Measurements from ENCODE around the gene RGSL1.

RGSL1 gene

DNA sequence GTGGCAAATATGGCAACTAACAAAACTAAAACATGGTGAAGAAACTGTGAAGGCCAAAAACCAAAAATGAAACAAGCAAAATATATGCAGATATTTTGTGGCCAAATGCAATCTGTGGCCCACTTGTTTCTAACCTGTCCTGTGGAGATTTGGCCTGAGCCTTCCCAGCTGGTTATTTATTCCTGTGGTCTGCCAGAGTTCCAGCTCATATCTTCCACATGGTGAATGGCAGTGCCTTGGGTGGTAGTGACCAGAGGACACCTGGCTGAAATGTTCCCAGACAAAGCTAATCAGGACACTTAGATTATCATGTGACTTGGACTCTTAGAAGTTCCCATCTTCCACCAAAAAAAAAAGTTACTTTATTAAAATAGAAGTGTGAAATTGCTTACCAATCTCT is 99.4 kb downstream of the RGSL1 start:
- DNase-seq (ENCODE audit: low read depth in 2 of 2): no peak

DNA sequence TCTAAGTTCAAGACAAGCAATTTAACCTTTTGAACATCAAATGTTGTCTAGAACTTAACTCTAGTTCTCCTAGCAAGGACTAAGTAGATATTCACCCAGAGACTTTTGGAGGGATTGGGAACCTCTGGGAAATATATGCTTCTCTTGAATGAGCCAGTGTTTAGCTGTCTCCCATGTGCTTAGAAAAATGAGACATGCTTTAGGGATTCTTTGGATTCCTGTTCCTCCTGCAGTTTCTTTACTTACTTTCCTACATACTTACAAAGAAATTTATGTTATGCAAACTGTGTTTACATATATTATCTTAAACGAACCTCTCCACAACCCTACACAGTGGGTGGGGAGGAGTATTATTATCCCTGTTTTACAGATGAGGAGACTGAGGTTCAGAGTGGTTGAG is 99.9 kb downstream of the RGSL1 start:
- no peak for DNase-seq (ENCODE audit: low read depth in 2 of 2)

DNA sequence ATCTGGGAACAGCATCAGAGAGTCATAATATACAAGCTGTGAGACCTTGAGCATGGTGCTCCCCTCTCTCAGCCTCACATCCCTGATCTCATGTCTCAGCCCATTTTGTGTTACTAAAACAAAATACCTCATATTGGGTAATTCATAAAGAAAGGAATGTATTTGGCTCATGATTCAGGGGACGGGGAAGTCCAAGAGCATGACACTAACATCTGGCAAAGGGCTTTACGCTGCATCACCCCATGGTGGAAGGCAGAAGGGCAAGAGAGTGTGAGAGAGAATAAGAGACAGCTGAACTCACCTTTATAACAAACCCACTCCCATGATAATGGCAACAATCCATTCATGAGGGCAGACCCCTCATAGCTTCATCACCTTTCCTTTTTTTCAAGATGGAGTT is 102.6 kb downstream of the RGSL1 start:
- no peak for DNase-seq (ENCODE audit: low read depth in 2 of 2)

DNA sequence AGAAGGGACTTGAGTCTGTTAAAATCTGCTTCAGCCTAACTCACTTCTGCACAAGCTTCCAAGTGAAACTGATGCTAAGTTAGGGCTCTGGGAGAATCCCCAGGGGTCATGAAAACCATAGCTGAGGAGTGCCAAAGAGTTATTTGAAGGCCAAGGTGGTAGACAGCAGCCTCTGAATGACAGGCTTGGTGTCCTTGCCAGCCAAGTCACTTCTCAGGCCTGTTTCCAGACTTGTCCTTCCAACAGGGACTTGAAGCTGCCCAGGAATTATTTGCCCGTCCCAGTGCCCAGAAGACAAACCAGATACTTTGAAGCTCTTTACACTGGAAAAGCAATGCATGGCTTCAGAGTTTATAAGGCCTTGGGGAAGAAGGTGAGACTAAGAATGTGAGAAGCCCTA is 105.5 kb downstream of the RGSL1 start:
- DNase-seq (ENCODE audit: low read depth in 2 of 2): no peak

DNA sequence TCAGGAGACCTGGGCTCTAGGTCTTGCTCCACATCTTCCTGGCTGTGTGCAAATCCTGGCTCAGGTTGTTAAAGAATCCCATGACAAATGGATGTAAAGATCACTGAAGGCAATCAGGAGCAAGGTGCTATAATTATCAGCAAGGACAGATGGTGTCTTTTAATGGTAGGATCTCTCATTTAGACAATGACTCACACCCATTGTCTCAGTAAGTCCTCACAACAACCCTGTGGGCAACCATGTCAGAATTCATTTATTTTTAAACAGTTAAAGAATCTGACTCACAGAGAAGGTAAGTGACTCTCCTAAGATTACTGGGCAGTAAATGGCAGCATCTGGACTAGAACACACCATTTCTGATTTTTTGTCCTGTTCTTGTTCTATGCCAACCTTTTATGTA is 106.3 kb downstream of the RGSL1 start:
- DNase-seq (ENCODE audit: low read depth in 2 of 2): no peak

DNA sequence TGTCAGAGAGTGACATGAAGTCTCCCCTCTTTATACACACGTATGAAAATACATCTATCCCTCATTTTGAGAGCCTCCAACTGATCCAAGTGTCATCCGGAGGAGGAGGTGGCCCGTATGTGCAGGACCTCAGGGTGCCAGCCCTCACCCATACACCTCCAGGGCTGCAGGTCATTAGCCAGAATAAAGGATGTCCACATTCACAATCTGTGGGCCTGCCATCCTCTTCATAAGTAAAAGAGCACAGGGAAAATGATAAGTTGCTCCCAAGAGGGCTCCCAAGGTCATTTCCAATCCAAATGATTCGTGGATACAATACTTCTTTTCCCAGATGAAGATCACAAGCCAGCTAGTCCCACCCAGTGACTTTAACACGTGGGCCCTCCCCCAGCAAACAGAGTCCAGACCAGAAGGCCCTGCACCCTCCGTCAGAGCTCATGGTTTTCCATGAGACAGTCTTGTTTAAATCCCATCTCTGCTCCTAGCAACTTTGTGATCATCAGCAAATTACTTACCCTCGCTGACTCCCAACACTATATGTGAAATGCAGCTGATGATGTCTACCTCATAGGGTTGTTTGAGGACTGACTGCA is 110.5 kb downstream of the RGSL1 start:
- DNase-seq (ENCODE audit: low read depth in 2 of 2): no peak

DNA sequence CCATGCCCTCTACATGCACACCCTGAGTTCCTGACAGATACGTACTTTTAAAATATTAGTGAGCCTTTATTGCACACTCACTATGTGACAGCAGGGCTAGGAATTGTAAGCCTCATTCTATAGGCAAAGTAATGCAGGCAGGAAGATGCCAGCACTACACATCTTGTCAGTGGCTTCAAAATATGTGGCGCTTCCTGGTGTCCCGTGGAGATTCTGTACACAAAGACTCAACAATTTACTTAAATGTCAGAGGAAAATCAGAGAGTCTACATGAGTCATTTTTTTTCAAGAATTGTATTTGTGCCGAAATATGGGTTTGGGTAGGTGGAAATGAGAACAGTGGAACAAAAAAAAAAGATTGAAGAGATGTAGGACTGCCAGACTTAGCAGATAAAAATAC is 111.5 kb downstream of the RGSL1 start:
- DNase-seq (ENCODE audit: low read depth in 2 of 2): no peak

DNA sequence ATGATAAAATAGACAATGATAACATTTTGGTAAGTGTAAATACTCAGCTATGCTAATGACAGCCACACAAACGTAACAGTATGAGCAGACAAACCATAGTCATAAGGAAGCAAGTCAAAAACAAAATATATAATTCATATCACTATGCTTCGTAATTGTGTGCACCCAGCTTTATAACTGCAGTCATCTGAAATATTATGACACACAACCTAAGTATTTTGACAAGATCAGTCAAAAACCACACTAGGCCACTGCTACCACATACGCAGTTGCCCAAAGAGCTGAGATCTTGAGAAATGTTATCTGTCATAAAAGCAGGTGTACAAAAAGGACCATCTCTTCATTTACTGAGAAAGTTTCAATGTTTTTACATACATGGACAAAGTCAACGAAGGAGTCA is 113.1 kb downstream of the RGSL1 start:
- DNase-seq (ENCODE audit: low read depth in 2 of 2): no peak

DNA sequence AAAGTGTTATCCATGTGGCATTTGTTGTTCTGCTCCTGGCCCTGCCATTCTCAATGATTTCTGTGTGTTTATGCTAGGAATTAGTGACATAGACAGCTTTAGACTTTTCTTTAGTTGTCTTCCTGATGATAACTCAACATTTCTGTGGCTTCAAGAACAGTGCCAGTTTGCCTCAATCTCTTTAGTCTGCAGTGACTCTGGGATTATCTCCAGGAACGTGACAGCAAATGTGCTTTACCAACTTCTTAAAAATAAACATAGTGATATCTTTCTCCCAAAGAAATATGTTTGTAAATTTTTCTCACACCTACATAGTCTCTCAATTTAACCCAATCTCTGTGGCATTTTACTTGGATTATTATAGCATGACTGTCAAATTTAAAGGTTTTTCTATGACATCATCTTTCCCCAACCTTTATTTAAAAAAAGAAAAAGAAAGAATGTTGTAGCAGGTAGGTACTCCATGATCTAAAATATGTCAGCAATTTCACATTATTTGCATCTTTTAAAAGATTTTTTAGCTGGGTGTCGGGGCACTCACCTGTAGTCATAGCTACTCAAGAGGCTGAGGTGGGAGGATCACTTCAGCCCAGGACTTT is 114.6 kb downstream of the RGSL1 start:
- DNase-seq (ENCODE audit: low read depth in 2 of 2): no peak

DNA sequence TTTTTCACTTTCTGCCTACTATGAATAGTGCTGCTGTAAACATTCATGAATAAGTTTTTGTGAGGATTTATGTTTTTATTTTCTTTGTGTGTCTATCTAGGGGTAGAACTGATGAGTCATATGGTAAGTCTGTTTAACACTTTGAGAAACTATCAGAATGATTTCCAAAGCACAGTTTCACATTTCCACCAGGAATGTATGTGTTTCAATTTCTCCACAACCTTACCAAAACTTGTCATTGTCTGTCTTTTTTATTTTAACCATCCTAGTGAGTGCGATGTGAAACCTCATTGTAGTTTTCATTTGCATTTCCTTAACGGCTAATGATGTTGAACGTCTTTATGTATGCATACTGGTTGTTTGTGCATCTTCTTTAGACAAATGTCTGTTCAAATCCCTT is 115.6 kb downstream of the RGSL1 start:
- no peak for DNase-seq (ENCODE audit: low read depth in 2 of 2)

DNA sequence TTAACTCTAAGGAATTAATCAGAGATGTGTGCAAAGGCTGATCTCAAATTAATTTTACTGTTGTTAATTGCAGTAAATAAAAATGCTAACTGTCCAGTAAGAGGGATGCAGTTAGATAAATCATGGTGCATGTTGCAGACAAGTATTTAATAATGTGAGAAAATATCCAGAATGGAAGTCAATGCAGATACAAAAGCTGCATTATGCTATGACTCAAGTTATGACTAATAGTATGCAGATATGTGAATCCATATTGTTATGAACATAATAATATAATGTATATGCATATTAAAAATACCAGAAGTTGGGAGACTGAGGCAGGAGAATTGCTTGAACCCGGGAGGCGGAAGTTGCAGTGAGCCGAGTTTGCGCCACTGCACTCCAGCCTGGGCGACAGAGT is 117.7 kb downstream of the RGSL1 start:
- DNase-seq (ENCODE audit: low read depth in 2 of 2): no peak

DNA sequence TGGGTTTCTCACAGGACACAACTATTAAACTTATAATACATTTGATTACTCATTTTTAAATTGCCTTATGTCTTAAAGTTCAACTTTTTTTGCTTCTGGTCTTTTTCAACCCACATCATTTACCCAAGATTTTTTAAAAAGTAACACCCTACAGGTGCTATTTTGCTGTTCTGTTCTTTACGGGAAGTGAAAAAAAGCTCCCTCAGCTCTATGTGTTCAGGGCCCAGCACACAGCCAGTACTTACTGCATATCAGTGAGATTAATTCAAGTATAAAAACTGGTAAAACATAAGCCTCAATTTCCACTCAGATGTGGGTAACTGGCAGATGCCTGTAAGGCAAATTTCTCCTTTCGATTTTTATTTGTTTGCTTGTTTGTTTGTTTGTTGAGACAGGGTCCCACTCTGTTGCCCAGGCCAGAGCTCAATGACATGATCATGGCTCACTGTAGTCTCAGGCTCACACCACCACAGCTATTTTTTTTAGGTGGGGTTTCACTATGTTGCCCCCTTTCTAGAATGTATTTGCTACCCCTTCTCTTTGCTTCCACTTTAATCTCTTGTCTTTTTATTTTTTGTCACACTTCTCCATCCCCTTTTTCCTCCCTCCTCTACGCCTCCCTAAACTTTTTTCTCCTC is 118.8 kb downstream of the RGSL1 start:
- no peak for DNase-seq (ENCODE audit: low read depth in 2 of 2)

DNA sequence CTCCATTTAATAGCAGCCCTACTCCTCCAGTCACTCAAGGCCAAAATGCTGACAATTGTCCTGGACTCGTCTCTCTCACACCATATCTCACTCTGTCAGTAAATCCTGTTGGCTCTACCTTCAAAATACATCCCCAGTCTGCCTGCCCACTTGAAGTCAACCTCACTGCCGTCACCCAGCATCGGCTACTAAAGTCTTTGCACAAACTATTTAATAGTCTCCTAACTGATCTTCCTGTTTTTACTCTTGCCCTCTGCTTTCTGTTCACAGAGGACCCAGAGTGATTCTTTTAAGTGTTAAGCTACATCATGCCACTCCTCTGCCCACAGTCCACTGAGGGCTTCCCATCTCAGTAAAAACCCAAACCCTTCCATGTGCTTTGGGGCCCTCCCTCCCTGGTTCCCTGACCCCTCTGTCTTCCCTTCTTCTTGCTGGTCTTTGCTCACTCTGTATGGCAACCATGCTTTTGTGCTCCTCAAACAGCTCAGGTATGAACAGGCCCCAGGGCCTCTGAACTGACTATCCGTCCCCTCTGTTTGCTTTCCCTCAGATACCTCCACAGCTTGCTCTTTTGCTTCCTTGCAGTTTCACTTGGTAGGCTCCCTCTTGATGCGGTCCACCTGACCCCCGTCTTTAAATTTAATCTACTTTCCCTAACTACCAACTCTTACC is 120.1 kb downstream of the RGSL1 start:
- DNase-seq (ENCODE audit: low read depth in 2 of 2): no peak

DNA sequence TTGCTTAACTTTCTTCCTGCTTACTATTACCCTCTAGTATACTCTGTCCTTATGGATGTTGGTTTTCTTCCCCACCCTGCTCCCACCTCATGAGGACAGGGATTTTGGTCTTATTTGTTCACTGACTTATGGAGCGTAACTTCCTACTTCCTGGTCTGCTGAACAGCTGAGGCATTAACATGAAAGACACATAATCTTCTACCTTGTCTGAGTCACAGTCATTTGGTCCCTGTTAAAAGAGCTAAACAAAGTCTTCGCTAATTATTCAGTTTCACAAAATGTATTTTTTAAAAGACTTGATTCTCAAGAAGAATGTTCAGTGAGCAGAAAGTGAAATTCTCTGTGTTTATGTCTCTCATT is 120.6 kb downstream of the RGSL1 start:
- no peak for DNase-seq (ENCODE audit: low read depth in 2 of 2)

DNA sequence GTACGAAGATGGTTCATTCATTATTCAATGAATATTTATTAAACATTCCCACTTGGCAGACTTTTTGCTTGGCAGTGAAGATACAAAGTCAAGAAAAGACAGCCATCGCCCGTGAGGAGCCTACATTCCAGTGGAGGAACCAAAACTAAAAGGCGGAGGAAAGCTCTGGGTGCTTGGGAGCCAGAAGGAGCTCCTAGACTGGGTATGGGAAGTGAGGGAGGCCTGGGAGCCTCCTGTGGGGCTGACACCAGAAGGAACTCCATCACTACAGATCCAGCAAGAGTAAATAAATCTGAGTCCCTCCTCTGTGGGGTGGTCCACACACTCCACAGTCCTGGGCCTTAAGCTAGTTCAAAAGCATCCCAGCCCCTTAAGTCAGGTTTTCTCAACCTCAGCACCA is 124.2 kb downstream of the RGSL1 start:
- no peak for DNase-seq (ENCODE audit: low read depth in 2 of 2)

DNA sequence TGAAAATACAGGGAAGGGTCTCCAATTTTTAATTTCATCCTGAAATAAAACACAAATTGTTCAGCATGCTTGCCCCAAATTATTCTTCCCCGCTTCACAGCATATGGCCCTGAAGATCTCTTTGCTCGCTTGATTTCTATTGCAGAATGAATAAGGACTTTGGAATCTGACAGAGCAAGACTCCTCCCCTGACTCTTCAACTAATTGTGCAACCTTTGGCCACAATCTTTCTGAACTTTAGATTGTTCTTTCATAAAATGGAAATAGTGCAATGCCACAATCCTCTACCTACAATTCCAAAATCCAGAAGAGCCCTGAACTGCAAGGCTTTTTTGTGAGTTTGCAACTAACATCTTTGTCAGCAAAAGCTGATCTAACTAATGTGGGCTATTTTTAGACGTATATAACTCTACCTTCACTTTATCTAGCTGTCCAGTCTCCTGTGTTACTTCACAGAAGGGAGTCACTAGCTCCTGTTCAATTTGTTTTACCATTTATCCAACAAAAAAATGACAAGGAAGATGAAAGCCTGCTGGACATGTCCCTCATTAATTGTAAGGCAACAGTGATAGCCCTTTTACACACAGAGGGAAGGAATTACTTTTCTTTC is 125.7 kb downstream of the RGSL1 start:
- DNase-seq (ENCODE audit: low read depth in 2 of 2): no peak

DNA sequence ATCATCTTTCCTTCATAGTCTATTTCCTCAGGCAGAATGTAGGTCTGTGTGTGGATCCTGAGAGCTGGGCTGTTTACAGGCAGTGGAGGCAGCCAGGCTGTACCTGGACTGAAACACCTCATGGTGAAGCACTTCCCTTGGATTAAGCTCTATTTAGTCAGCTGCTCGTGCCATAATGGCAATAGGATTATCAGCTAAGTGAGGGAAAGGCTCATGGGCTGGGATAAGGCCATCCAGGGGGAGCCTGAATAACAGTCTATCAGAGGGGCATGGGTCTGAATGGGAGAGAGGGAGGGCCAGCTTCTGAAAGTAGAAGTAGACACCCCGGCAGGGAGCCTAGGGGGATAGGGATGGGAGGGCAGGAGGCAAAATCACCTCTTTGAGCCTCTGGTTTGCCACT is 130.8 kb downstream of the RGSL1 start:
- DNase-seq (ENCODE audit: low read depth in 2 of 2): no peak

DNA sequence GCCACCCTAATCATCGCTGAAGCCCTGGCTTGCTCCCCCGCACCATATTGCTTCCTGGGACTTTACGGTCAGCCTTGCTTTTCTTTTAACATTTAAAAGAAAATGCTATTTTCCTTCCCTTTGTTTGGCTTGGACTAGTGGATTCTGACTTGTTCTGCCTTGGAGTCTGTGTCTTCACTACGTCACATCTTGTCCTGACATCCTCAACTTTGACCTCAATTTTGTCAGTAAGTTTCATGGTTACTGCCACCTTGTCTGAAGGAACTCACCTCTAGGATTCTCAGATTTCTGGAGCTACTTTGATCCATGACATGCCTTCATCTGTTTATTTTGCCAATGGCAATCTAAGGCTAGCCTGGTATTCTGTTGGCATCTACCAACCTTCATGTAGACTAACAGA is 134.8 kb downstream of the RGSL1 start:
- no peak for DNase-seq (ENCODE audit: low read depth in 2 of 2)

DNA sequence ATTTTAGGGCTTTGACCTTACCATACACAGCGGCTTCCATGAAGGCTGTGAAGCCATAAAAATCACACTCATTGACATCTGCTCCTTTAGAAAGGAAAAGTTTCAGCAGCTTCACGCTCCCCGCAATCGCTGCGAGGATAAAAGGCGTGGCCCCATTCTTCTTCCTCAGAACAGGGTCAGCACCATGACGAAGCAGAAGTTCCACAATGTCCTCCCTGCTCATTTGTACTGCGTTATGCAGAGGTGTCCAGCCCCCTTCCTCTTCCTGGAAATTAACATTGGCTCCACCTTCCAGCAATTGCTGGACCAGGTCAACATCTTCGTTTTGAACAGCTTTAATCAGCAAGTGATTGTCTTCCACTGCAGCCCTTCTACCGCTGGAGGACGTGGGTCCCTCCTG is 136.4 kb downstream of the RGSL1 start:
- no peak for DNase-seq (ENCODE audit: low read depth in 2 of 2)

DNA sequence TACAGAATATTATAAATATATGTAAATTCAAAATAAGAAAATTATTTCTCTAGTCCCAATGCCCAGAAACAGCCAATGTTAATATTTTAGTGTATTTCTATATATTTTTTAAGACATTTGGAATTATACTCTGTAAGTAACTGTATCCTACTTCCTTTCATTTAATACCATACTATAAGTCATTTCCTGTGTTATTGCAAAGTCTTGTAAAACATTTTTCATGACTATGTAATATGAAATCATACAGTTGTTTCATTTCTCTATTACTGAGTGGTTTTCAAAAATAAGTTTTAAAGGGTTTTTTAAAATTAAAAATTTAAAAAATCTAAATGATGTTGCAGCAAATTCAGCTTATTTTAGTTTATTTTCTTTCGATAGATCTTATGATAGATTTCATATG is 137.1 kb downstream of the RGSL1 start:
- DNase-seq (ENCODE audit: low read depth in 2 of 2): no peak

DNA sequence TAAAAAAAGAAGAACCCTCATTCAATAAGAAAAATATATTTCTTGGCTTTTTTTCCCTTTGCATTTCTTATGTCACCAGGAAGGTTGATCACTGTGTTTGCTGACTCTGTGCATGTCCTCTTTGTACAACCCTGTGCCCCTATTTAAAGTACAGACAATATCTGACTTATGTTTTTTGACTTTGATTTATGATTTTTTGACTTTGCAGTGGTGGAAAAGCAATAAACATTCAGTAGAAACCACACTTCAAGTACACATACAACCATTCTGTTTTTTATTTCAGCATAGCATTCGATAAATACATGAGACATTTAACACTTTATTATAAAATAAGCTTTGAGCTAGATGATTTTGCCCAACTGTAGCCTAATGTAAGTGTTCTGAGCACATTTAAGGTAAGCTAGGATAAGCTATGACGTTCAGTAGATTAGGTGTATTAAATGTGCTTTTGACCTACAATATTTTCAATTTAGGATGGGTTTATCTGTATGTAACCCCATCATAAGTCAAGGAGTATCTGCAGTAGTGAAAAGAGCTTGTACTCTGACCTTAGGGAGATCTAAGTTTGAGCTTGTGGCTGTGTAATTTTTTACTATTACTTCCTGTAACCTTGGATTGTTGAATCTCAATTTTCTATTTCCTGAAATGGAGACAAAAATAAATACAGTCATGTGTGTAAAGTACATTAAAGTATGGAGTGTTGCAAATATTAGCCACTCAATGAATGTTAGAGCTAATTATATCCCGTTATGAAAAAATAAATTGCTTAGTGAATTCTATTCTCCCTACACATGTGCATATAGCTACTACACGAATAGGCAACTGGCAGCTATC is 137.9 kb downstream of the RGSL1 start:
- no peak for DNase-seq (ENCODE audit: low read depth in 2 of 2)
